Heart left ventricle (tissue), 16 donors: ENCODE results near the gene RTN3. TPM values are rescaled to one million over a fixed set of nuclear protein-coding genes. Genes with fewer than 3 reads are reported as not detected.

ENCODE experiments used
- ATAC-seq, 4 donors: fragments of 200-7000 bp; cut with Tn5 transposase; one replicate each; pipeline ENCODE4 v1.9.1; 2020 to 2022; ENCODE audit warnings: moderate library complexity in 4 of 4, mild to moderate bottlenecking in 3 of 4, moderate number of reproducible peaks in 1 of 4
- DNase-seq, 5 donors: peaks; one replicate each; pipeline ENCODE4 v3.0.0-alpha.2; 2020
- H3K27ac ChIP-seq, 12 donors: fragments of 200-600 bp; sonication (generic) in 4 of 12; one replicate each; pipeline versions ENCODE4 v1.5.0 to v1.8.0; 2016 to 2022; ENCODE audit warnings: mild to moderate bottlenecking in 2 of 12
- H3K27me3 ChIP-seq, 9 donors: fragments of 200-600 bp; sonication (generic) in 2 of 9; one replicate each; pipeline versions ENCODE4 v1.5.1 to v1.8.0; 2016 to 2022; ENCODE audit warnings: mild to moderate bottlenecking in 3 of 9
- H3K36me3 ChIP-seq, 9 donors: fragments of 200-600 bp; sonication (generic) in 2 of 9; one replicate each; pipeline versions ENCODE4 v1.5.0 to v1.8.0; 2018 to 2022; ENCODE audit warnings: mild to moderate bottlenecking in 2 of 9
- H3K4me1 ChIP-seq, 12 donors: fragments of 200-600 bp; sonication (generic) in 4 of 12; one replicate each; pipeline versions ENCODE4 v1.5.0 to v1.8.0; 2016 to 2022; ENCODE audit warnings: mild to moderate bottlenecking in 3 of 12
- H3K4me3 ChIP-seq, 12 donors: fragments of 200-600 bp; sonication (generic) in 4 of 12; one replicate each; pipeline versions ENCODE4 v1.5.0 to v1.8.0; 2017 to 2022; ENCODE audit warnings: mild to moderate bottlenecking in 9 of 12, moderate library complexity in 4 of 12
- H3K9me3 ChIP-seq, 12 donors: fragments of 200-600 bp; sonication (generic) in 4 of 12; one replicate each; pipeline versions ENCODE4 v1.5.0 to v1.8.0; 2016 to 2022; ENCODE audit warnings: mild to moderate bottlenecking in 1 of 12
- POLR2A ChIP-seq, 2 donors: fragments of 450-650 bp; IDR thresholded peaks; one replicate each; pipeline ENCODE4 v1.6.1; 2017; ENCODE audit warnings: antibody characterized with exemption in 2 of 2, mild to moderate bottlenecking in 2 of 2, moderate library complexity in 2 of 2
- WGBS, 4 donors: extraction: QIAGEN DNeasy Blood & Tissue Kit in 2 of 4; methylation state at CpG; one replicate each; pipeline versions ENCODE4 v1.1.5 to v1.1.7; 2013 to 2018; 5-methylcytosine and 5-hydroxymethylcytosine counted together
- intact Hi-C, 10 donors: fragments of 100-400 bp; cut with DNase I; formaldehyde crosslinking; loops; one replicate each; pipeline versions ENCODE4 v1.11.1 to v1.14.2; 2022
- polyA plus RNA-seq, 2 donors: library from polyadenylated mRNA; stranded (reverse); fragments of 200-250 nt; gene quantifications; one replicate each; pipeline ENCODE4 v1.2.3, GENCODE V29; 2013
- total RNA-seq, 9 donors: library from RNA; depleted of rRNA in 2 of 9; stranded (reverse); fragments of >200 nt in 2 of 9; fragmentation: NEBNext Ultra II Directional in 3 of 9; extraction: Animal tissue kit (Norgen Biotek cat#: 25700) in 3 of 9; gene quantifications; one replicate each; pipeline versions ENCODE4 v1.1.0 to v1.2.4, GENCODE V29; 2016 to 2023
- TF ChIP-seq, protein P1 (sequence below), 12 donors: fragments of 200-600 bp; sonication (generic) in 4 of 12; IDR thresholded peaks; one replicate each; pipeline versions ENCODE4 v1.5.0 to v1.8.0; 2018 to 2022; ENCODE audit warnings: antibody characterized with exemption in 12 of 12, mild to moderate bottlenecking in 5 of 12
- donor health status: ischemic (EF 13 %, LVEDD 7.1; RV severe dilation, severe dysfunction).
- donor health status: healthy with polysubstance abuse.
- donor health status: DM: no; HTN: yes; CAD: no.
- donor health status: DM: no; HTN: no; CAD: no.
- donor health status: ischemic (EF 25% LVEDD 6.9; RV normal size, moderate dysfunction).
- donor health status: ischemic (EF 25% LVEDD 5.7; RV mildly dilated, moderate dysfunction).
- donor health status: healthy.
- donor health status: DM: yes; HTN: yes; CAD: no.
- donor health status: ischemic (EF 35%, LVEDD 5.7; RV mildly dilated, moderate dysfunction).
- donor health status: nonischemic (EF 11% LVEDD 7.7; RV severe dilation, severe dysfunction).
- donor health status: DM: yes; HTN: yes; CAD: no.
- donor health status: PGD.
- donor health status: ischemic (EF 29% LVEDD 5.4; RV normal size, mild dysfunction).
- donor health status: nonischemic (EF 23%, LVEDD 6.1; RV moderate dilation, normal function).

Gene RTN3
- total and polyA plus RNA-seq, 11 donors = 31.2 to 82.9 (median 65.9) TPM

DNA sequence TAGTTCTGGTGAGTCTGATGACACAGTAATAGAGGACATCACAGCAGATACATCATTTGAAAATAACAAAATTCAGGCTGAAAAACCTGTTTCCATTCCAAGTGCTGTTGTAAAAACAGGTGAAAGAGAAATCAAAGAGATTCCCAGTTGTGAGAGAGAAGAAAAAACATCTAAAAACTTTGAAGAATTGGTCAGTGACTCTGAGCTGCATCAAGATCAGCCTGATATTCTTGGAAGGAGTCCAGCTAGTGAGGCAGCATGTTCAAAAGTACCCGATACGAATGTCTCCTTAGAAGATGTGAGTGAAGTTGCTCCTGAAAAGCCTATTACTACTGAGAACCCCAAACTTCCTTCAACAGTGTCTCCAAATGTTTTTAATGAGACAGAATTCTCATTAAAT is 38.7 kb downstream of the RTN3 start:
- Histone ChIP-seq H3K27me3 (no peaks in the 10 kb centered on the region), H3K4me3 (no peak overlapping the region), H3K36me3 (peaks cover 0 to 20% (median 5%) of the 10 kb centered on the region in 9 donors), H3K4me1 (no peaks in the 10 kb centered on the region), H3K27ac (no peak overlapping the region), H3K9me3 (no peaks in the 10 kb centered on the region)
- intact Hi-C loops = no loop called here
- DNase-seq (no peak), ATAC-seq (no peak)
- WGBS, 4 donors = 70 to 76% (median 74%) methylated on average over 2 of the region's 2 CpGs
- TF ChIP-seq, protein P1, sequence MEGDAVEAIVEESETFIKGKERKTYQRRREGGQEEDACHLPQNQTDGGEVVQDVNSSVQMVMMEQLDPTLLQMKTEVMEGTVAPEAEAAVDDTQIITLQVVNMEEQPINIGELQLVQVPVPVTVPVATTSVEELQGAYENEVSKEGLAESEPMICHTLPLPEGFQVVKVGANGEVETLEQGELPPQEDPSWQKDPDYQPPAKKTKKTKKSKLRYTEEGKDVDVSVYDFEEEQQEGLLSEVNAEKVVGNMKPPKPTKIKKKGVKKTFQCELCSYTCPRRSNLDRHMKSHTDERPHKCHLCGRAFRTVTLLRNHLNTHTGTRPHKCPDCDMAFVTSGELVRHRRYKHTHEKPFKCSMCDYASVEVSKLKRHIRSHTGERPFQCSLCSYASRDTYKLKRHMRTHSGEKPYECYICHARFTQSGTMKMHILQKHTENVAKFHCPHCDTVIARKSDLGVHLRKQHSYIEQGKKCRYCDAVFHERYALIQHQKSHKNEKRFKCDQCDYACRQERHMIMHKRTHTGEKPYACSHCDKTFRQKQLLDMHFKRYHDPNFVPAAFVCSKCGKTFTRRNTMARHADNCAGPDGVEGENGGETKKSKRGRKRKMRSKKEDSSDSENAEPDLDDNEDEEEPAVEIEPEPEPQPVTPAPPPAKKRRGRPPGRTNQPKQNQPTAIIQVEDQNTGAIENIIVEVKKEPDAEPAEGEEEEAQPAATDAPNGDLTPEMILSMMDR (IDR thresholded peaks at IDR 0.05) = no peak
- no peak for TF ChIP-seq POLR2A (IDR thresholded peaks at IDR 0.05)

DNA sequence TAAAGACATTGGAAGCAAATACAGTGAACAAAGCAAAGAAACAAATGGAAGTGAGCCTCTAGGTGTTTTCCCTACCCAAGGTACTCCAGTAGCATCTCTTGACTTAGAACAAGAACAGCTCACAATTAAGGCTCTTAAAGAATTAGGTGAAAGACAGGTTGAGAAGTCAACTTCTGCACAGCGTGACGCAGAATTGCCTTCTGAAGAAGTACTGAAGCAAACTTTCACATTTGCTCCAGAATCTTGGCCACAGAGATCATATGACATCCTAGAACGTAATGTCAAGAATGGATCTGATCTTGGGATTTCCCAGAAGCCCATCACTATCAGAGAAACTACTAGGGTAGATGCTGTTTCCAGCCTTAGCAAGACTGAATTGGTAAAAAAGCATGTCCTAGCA is 39.3 kb downstream of the RTN3 start:
- H3K36me3 ChIP-seq = peaks cover 0 to 20% (median 0%) of the 10 kb centered on the region in 9 donors
- no peaks in the 10 kb centered on the region for H3K9me3 ChIP-seq
- 96 to 100% (median 98%) methylated on average over 3 of the region's 3 CpGs for WGBS, 4 donors
- ATAC-seq (no peak), DNase-seq (no peak)
- no peaks in the 10 kb centered on the region for H3K27me3 ChIP-seq
- no peaks in the 10 kb centered on the region for H3K4me1 ChIP-seq
- TF ChIP-seq, protein P1 (IDR thresholded peaks at IDR 0.05) = no peak
- TF ChIP-seq POLR2A (IDR thresholded peaks at IDR 0.05) = no peak
- H3K4me3 ChIP-seq = no peak overlapping the region
- H3K27ac ChIP-seq = no peak overlapping the region
- intact Hi-C loops = no loop called here

DNA sequence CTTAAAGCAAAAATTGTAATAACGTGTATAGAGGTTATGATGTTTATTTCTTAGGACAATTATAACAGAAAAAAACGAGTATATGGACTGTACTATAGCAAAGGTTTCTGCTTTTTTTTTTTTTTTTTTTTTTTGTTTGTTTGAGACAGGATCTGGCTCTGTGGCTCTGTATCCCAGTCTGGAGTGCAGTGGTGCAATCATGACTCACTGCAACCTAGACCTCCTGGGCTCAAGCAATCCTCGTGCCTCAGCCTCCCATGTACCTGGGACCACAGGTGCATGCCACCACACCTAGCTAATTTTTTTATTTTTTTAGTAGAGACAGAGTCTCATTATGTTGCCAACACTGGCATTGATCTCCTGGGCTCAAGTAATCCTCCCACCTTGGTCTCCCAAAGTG is 48.0 kb downstream of the RTN3 start:
- ATAC-seq (no peak), DNase-seq (no peak)
- no peak overlapping the region for H3K4me3 ChIP-seq
- no peaks in the 10 kb centered on the region for H3K4me1 ChIP-seq
- no peaks in the 10 kb centered on the region for H3K9me3 ChIP-seq
- TF ChIP-seq POLR2A (IDR thresholded peaks at IDR 0.05) = no peak
- TF ChIP-seq, protein P1 (IDR thresholded peaks at IDR 0.05) = no peak
- H3K27ac ChIP-seq = no peak overlapping the region
- peaks cover 0 to 6% (median 0%) of the 10 kb centered on the region in 9 donors for H3K36me3 ChIP-seq
- intact Hi-C loops = no loop called here
- WGBS, 4 donors = 90 to 94% (median 93%) methylated on average over 3 of the region's 3 CpGs
- H3K27me3 ChIP-seq = no peaks in the 10 kb centered on the region

DNA sequence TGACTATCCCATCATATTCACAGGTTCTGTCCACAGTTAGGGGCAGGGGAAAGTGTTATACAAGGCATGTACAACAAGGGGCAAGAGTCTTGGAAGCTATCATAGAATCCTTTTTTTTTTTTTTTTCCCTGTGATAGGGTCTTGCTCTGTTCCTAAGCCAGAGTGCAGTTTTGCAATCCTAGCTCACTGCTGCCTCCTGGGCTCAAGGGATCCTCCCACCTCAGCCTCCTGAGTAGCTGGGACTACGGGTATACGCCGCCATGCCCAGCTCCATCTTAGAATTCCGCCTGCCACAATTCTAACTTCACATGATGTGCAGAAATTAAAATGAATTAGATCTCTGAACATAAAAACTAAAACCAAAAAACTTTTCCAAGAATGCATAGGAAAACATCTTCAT is 55.6 kb downstream of the RTN3 start:
- no peaks in the 10 kb centered on the region for H3K27me3 ChIP-seq
- intact Hi-C loops = loop anchor here (5.0 to 10.0 kb wide), 9 partner anchors 52 to 262 kb away; partner anchors contain the start of gene RTN3 (in 4 of the 10)
- no peak for TF ChIP-seq POLR2A (IDR thresholded peaks at IDR 0.05)
- TF ChIP-seq, protein P1 (IDR thresholded peaks at IDR 0.05) = no peak
- no peaks in the 10 kb centered on the region for H3K9me3 ChIP-seq
- no peak overlapping the region for H3K27ac ChIP-seq
- H3K36me3 ChIP-seq = no peaks in the 10 kb centered on the region
- DNase-seq (no peak), ATAC-seq (no peak)
- peaks cover 0 to 10% (median 2%) of the 10 kb centered on the region in 12 donors for H3K4me1 ChIP-seq
- 97 to 100% (median 98%) methylated on average over 4 of the region's 4 CpGs for WGBS, 4 donors
- H3K4me3 ChIP-seq = no peak overlapping the region
